Ovary (tissue), 9 donors: ENCODE measurements around the gene SIL1. TPM values are rescaled to one million over a fixed set of nuclear protein-coding genes. Genes with fewer than 3 reads are reported as not detected.

ENCODE experiments used
- DNase-seq, 5 donors: peaks; one replicate each; pipeline ENCODE4 v3.0.0-alpha.2; 2019 to 2020
- H3K27ac ChIP-seq, 2 donors: fragments of 200-600 bp; one replicate each; pipeline versions ENCODE4 v1.5.1 to v1.8.0; 2019 to 2022
- H3K27me3 ChIP-seq: fragments of 200-600 bp; one replicate; pipeline ENCODE4 v1.8.0; 2022
- H3K36me3 ChIP-seq: fragments of 200-600 bp; sonication (generic); one replicate; pipeline ENCODE4 v1.5.1; 2019
- H3K4me1 ChIP-seq: one replicate; pipeline ENCODE4 v1.8.1; 2013; ENCODE audit warnings: mild to moderate bottlenecking, moderate library complexity; ENCODE audit not compliant: insufficient read depth
- H3K4me3 ChIP-seq: fragments of 200-600 bp; sonication (generic); one replicate; pipeline ENCODE4 v1.5.1; 2017
- H3K9me3 ChIP-seq, 2 donors: fragments of 200-600 bp in 1 of 2; sonication (generic) in 1 of 2; one replicate each; pipeline versions ENCODE4 v1.5.1 to v1.8.1; 2013 to 2019; ENCODE audit warnings: mild to moderate bottlenecking in 1 of 2, moderate library complexity in 1 of 2
- EP300 ChIP-seq: sonication (generic); formaldehyde crosslinking; IDR thresholded peaks from one replicate; pipeline ENCODE4 v1.6.1; 2017; ENCODE audit warnings: antibody characterized with exemption
- POLR2A ChIP-seq: fragments of 450-650 bp; IDR thresholded peaks from one replicate; pipeline ENCODE4 v1.6.1; 2017; ENCODE audit warnings: antibody characterized with exemption, mild to moderate bottlenecking, moderate library complexity
- WGBS, 3 donors: extraction: QIAGEN DNeasy Blood & Tissue Kit in 1 of 3; methylation state at CpG; one replicate each; pipeline versions ENCODE4 v1.1.5 to v1.1.7; 2013 to 2017; 5-methylcytosine and 5-hydroxymethylcytosine counted together
- intact Hi-C, 4 donors: fragments of 100-400 bp; cut with DNase I; formaldehyde crosslinking; loops; one replicate each; pipeline versions ENCODE4 v1.11.0 to v1.15.1; 2022 to 2023
- polyA plus RNA-seq, 2 donors: library from polyadenylated mRNA; stranded (reverse); fragments of 200-250 nt in 1 of 2; fragments of 350-450 nt in 1 of 2; fragmentation: Illumina TruSeq in 1 of 2; extraction: RNeasy Lipid Tissue Mini Kit (QIAGEN cat#74804) in 1 of 2; gene quantifications; one replicate each; pipeline ENCODE4 v1.2.3, GENCODE V29; 2013 to 2014
- total RNA-seq, 7 donors: library from RNA; depleted of rRNA in 2 of 7; stranded (reverse); fragments of >200 nt in 2 of 7; fragmentation: NEBNext Ultra II Directional in 3 of 7; extraction: Animal tissue kit (Norgen Biotek cat#: 25700) in 3 of 7; gene quantifications; one replicate each; pipeline versions ENCODE4 v1.1.0 to v1.2.4, GENCODE V29; 2016 to 2023
- TF ChIP-seq, protein P1 (sequence below), 3 donors: fragments of 450-650 bp in 2 of 3; fragments of 200-600 bp in 1 of 3; IDR thresholded peaks; one replicate each; pipeline versions ENCODE4 v1.5.1 to v1.8.0; 2016 to 2022; ENCODE audit warnings: antibody characterized with exemption in 3 of 3, mild to moderate bottlenecking in 1 of 3
- donor health status: DM: no; HTN: no; CAD: no; lungs with moderate emphysema.
- donor health status: DM: no; HTN: no; CAD: no.
- donor health status: Bipolar disorder and iron deficiency.
- donor health status: DM: yes; HTN: yes; CAD: no.
- donor health status: DM: no; HTN: no; CAD: no.
- donor health status: DM: yes; HTN: yes; CAD: no.

Gene SIL1
- total and polyA plus RNA-seq, 9 donors: 15.7 to 93.0 (median 34.9) TPM

GRCh38 chr5:139186752-139187326, 11.3 kb downstream of the SIL1 start:
- Histone ChIP-seq H3K4me3 (no peak overlapping the region), H3K27ac (no peak overlapping the region), H3K9me3 (no peaks in the 10 kb centered on the region), H3K27me3 (no peaks in the 10 kb centered on the region), H3K4me1 (peaks cover 13% of the 10 kb centered on the region), H3K36me3 (no peaks in the 10 kb centered on the region)
- intact Hi-C loops: no loop called here
- TF ChIP-seq POLR2A: no peak
- no peak for TF ChIP-seq EP300
- TF ChIP-seq, protein P1, sequence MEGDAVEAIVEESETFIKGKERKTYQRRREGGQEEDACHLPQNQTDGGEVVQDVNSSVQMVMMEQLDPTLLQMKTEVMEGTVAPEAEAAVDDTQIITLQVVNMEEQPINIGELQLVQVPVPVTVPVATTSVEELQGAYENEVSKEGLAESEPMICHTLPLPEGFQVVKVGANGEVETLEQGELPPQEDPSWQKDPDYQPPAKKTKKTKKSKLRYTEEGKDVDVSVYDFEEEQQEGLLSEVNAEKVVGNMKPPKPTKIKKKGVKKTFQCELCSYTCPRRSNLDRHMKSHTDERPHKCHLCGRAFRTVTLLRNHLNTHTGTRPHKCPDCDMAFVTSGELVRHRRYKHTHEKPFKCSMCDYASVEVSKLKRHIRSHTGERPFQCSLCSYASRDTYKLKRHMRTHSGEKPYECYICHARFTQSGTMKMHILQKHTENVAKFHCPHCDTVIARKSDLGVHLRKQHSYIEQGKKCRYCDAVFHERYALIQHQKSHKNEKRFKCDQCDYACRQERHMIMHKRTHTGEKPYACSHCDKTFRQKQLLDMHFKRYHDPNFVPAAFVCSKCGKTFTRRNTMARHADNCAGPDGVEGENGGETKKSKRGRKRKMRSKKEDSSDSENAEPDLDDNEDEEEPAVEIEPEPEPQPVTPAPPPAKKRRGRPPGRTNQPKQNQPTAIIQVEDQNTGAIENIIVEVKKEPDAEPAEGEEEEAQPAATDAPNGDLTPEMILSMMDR (IDR thresholded peaks at IDR 0.05): no peak
- 81 to 94% (median 91%) methylated on average over 6 of the region's 6 CpGs for WGBS, 3 donors
- DNase-seq: no peak

GRCh38 chr5:139186261-139186660, 11.9 kb downstream of the SIL1 start:
- peaks cover 17% of the 10 kb centered on the region for H3K4me1 ChIP-seq
- TF ChIP-seq, protein P1 (IDR thresholded peaks at IDR 0.05): no peak
- no peak for TF ChIP-seq POLR2A
- DNase-seq: no peak
- no peaks in the 10 kb centered on the region for H3K27me3 ChIP-seq
- no peak overlapping the region for H3K27ac ChIP-seq
- H3K4me3 ChIP-seq: no peak overlapping the region
- intact Hi-C loops: no loop called here
- H3K36me3 ChIP-seq: no peaks in the 10 kb centered on the region
- WGBS, 3 donors: 78 to 81% (median 79%) methylated on average over 3 of the region's 3 CpGs
- H3K9me3 ChIP-seq: no peaks in the 10 kb centered on the region

DNA sequence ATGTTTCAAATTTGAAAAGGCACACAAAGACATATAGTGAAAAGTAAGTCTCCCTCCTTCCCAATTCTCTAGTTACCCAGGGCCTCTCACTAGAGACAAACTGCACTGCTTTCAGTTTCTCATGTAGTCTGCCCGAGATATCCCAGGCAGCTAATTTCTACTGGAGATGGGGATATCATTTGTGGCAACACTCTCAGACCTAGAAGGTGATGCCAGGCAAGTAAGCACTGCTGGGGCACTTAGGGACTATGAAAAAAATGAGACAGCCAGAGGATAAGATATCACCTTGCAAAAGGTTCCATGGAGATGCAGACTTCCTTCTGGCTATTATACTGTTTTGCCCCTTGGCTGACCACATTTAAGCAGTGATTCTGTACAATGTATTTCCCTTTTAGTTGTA, 12.6 kb downstream of the SIL1 start:
- WGBS, 3 donors: 24 to 35% (median 27%) methylated on average over 1 of the region's 1 CpG
- Histone ChIP-seq H3K9me3 (no peaks in the 10 kb centered on the region), H3K27me3 (no peaks in the 10 kb centered on the region), H3K4me1 (peaks cover 21% of the 10 kb centered on the region), H3K36me3 (no peaks in the 10 kb centered on the region), H3K27ac (no peak overlapping the region), H3K4me3 (no peak overlapping the region)
- intact Hi-C loops: no loop called here
- TF ChIP-seq EP300 (no peak), POLR2A (no peak)
- TF ChIP-seq, protein P1 (IDR thresholded peaks at IDR 0.05): no peak
- DNase-seq: no peak

GRCh38 chr5:139183502-139183901, 14.7 kb downstream of the SIL1 start:
- TF ChIP-seq POLR2A: no peak
- TF ChIP-seq, protein P1 (IDR thresholded peaks at IDR 0.05): no peak
- Histone ChIP-seq H3K27ac (no peak overlapping the region), H3K9me3 (no peaks in the 10 kb centered on the region), H3K4me3 (no peak overlapping the region), H3K36me3 (no peaks in the 10 kb centered on the region), H3K4me1 (peaks cover 29% of the 10 kb centered on the region), H3K27me3 (no peaks in the 10 kb centered on the region)
- WGBS, 3 donors: 55 to 64% (median 61%) methylated on average over 2 of the region's 2 CpGs
- no peak for DNase-seq
- intact Hi-C loops: no loop called here
